ENCODE results near the gene CYP46A1.

- TF ChIP-seq CTCF (IDR thresholded peaks at IDR 0.05) = no peak
- no peak for TF ChIP-seq EZH2 (IDR thresholded peaks at IDR 0.05; ENCODE audit: borderline replicate concordance, insufficient read depth, low read depth, low read length, poor library complexity, severe bottlenecking)
These were observed 41.9 kb downstream of the CYP46A1 start for GRCh38 chr14:99725774-99726537.

All from B cell (primary cell).